GM19328 (cell line): ENCODE data around the gene ZNF2.

Source experiments
- ATAC-seq: cut with Tn5 transposase; IDR thresholded peaks from one replicate; pipeline ENCODE4 v1.9.1; 2021; ENCODE audit warnings: mild to moderate bottlenecking, moderate library complexity; ENCODE audit not compliant: unreplicated experiment

ZNF2 gene

GRCh38 chr2:95204396-95204795 is 38.8 kb downstream of the ZNF2 start:
- ATAC-seq, result no peak

- no peak for ATAC-seq
These were observed 40.5 kb downstream of the ZNF2 start for GRCh38 chr2:95206096-95206495.

DNA sequence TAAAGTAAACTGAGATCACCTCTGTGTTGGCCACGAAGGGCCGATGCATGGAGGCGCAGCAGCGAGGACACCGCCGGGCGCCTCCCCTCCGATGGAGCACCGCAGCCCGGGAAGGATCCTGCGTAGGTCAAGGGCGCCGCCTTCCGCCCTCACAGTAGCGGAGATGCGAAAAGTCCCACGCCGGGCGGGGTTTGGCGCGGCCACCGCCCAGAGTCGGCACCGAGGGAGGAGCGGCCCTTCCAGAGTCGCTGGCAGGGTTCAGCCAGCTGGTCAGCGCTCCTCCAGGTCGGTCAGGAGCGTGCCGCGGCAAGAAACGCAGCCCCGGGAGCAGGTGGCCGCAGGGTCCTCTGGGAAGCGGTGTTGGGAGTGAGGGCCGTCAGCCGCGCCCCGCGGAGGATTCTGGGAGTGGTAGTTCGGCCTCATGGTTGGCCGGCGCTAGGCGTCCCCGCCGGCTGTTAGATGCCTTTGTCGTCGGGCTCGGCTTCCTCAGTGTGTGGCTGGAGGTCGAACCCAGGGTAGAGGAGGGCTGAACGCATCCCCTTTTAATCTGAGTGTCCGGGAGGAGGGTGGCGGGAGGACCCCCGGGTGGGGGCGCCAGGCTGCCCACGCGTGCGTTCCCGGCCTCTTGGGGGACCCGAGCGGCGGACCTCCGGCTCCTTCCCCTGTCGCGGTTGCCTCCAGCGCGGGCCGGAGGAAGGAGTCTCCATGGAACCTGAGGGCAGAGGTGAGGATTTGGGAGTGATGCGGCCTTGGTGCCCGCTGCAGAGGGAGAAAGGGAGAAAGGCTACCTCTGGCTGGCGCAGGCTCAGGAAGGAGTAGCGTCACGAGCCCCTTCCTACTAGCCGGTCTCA is 41.7 kb downstream of the ZNF2 start, which contains the start of gene ZNF892:
Gene ZNF892, plus strand, starts transcription at position 411 of the 851 bp plus-strand sequence. Its CDS starts 295 bp downstream, at position 706.
- peak; percentile 93 for ATAC-seq

- ATAC-seq, result no peak
These were observed 42.5 kb downstream of the ZNF2 start for GRCh38 chr2:95208106-95208505.

- ATAC-seq, result no peak
These were observed 49.5 kb downstream of the ZNF2 start for GRCh38 chr2:95215018-95215612.

DNA sequence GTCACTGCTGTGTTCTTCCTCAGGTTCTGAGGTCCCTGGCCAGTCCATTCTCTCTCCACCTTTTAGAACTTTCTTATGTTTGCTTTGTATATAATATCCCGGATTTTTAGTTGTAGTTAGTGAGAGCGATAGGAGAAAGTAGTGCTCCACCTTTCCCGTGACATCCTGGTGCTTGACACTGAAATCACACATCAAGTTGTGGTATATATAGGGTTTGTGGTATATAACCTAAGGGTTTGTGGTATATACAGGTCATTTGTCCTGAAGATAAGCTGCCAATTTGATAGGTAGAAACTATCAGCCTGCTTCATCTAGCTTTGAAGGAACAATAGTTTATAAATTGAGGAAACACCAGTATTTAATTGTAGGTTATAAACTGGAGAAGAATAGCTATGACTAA is 54.8 kb downstream of the ZNF2 start:
- no peak for ATAC-seq

DNA sequence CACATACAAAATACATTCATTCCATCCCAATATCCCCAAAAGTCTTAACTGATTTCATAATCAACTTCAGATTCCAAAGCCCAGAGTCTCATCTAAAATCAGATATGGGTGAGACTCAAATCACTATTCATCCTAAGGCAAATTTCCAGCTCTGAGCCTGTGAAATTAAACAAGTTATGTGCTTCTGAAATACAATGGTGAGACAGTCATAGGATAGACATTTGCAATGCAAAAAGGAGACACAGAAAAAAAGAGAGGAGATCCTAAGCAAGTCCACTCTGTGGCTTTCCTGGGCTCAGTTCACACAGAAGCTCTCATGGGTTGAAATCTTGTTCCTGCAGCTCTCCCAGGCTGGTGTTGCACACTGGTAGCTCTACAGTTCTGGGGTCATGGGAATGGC is 60.0 kb downstream of the ZNF2 start:
- ATAC-seq, result no peak

DNA sequence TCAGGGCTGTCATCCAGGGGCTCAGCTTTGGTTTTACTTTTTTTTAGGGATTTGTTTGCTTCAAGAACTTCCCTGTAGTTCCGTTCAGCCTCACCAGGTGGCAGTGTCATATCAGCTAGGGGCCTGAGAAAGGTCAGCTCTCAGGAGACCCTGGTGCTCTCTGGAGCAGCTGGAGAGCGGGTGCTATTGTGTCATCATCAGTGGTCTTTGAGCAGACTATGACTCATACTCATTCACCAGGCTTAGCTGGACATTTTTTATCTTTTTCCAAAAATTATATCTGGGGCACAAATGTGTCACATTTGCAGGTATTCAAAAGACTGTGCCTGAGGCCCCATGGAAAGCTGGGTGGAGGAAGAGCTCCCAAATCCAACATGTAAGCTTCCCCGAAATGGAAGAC is 66.1 kb downstream of the ZNF2 start:
- ATAC-seq, result no peak

GRCh38 chr2:95232232-95232631 is 66.6 kb downstream of the ZNF2 start:
- no peak for ATAC-seq
